HG03565 (cell line): Measurements from ENCODE around the gene ARL16.
A peak's percentile ranks its signal among the peaks of the same experiment; 100 is the strongest.

ENCODE experiments used
- ATAC-seq: cut with Tn5 transposase; IDR thresholded peaks from one replicate; pipeline ENCODE4 v1.9.1; 2021; ENCODE audit warnings: mild to moderate bottlenecking, moderate library complexity; ENCODE audit not compliant: unreplicated experiment

The ARL16 gene

DNA sequence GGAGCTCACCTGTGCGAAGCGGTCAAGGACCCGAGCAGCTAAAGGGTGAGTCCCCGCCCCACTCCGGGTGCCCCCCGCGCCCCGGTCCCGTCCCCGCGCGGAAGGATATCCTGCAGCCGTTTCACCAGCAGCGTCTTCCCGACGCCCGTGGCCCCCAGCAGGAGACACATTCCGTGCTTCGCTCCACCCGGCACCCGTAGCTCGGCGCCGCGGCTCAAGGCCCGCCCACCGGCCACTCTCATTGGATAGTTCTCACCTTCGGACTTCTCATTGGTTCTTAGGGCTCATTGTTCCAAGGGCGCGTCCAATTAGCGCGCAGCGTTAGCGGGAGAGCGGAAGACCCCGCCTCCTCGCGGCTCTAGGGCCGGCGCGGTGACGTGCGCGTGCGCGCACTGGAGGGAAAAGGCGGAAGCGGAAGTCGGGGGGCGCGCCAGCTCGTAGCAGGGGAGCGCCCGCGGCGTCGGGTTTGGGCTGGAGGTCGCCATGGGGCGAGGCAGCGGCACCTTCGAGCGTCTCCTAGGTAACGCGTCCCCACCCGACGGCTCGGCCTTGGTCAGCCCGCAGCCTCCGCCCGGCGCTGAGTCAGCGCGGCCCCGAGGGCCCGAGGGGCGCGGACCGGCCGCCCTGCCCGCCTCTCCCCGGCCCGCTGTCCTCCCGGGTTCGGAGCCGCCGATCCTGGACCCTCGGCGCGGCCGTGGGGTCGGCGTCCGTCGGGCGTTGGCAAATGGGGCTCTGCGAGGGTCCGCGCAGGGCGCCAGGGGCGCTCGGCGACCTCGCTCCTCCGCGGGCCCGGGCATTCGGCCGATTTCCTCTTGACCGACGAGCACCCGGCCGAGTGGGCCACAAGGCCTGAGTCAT, at the start of gene ARL16, which contains the start of gene HGS:
Gene ARL16 (minus strand): TSS at position 214 of the 858 bp plus-strand sequence. CDS start 44 bp downstream, at position 170.
Gene HGS (plus strand): TSS at position 428 of the 858 bp plus-strand sequence. CDS start 56 bp downstream, at position 484.
- ATAC-seq, result peak; percentile 86

DNA sequence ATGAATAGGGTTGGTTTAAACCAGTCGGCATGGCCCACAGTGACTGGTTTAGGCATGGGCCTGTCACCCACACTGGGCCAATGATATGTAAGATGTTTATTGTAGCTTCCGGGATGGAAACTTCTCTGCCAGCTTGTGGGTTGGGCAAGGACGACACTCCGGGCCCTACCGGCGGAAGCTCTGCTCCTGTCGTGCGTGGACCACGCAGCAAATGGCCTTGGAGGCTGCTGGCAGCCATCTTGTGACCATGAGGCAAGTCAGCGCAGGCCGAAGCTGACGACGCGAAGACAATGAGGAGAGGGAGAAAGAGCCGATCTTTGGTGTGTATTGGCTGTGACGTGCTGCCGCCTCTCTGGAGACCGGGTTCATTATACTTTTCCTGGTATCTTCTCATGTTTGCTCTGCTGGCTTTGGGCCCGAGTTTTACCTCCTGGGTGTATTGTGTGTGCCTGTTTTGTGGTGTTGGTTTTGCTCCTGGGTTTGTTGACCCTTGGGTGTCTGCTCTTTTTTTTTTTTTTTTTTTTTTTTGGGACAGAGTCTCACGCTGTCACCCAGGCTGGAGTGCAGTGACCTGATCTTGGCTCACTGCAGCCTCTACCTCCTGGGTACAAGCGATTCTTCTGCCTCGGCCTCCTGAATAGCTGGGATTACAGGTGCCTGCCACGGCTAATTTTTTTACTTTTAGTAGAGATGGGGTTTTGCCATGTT, 43.9 kb upstream of the ARL16 start:
- ATAC-seq, result no peak

- no peak for ATAC-seq
These were observed 42.4 kb upstream of the ARL16 start for GRCh38 chr17:81726004-81726403.

GRCh38 chr17:81725439-81725838, 41.8 kb upstream of the ARL16 start:
- ATAC-seq, result no peak

DNA sequence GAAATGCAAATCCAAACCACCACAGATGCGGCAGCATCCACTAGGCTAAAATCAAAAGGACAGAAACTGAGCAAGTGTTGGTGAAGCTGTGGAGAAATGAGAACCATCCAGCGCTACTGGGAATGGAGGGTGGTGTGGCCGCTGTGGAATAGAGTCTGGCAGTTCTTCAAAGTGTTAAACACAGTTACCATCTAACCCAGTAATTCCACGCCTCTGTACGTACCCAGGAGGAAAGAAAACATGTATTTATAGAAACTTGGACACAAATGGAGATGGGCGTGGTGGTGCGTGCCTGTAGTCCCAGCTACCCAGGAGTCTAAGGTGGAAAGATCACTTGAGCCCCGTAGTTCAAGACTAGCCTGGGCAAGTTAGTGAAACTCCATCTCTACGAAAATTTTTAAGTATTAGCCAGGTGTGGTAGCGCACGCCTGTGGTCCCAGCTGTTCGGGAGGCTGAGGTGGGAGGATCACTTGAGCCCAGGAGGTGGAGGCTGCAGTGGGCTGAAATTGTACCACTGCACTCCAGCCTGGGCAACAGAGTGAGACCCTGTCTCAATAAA, 40.1 kb upstream of the ARL16 start:
- no peak for ATAC-seq

DNA sequence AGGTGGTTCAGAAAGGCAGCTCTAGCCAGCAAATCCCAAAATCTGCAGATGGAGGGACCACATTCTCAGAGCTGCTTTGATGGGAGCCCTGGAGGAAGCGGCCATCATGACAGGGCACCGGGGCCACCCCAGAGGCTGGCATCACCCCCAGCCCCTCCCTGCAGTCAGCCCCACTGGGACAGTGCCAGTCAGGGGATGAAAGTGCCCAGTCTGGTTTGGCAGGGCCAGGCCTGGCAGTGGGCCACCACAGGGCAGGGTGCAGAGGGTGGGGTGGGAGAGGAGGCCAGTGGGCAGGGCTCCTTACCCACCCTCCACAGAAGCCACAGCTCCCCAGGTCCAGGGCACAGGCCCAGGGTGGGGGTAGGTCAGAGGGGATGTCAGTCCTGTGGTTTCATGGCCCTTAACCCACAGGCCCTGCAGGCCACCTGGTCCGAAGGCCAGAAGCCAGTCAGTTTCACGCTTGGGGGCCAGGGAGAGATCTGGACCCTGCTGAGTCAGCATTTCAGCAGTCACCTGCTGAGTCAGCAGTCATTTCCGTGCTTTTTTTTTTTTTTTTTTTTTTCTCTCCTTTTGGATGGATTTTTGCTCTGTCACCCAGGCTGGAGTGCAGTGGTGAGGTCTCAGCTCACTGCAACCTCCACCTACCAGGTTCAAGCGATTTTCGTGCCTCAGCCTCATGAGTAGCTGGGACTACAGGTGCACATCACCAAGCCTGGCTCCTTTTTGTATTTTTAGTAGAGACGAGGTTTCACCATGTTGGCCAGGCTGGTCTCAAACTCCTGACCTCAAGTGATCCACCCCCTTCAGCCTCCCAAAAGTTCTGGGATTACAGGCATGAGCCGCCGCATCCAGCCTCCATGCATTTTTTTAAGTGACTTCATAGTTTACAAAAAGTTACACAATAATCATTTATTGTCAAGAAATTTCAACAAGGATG, 38.9 kb upstream of the ARL16 start:
- no peak for ATAC-seq

GRCh38 chr17:81720267-81721071, 36.9 kb upstream of the ARL16 start:
- no peak for ATAC-seq

- no peak for ATAC-seq
These were observed 36.0 kb upstream of the ARL16 start for GRCh38 chr17:81719410-81720266.

GRCh38 chr17:81717766-81718089, 34.1 kb upstream of the ARL16 start:
- no peak for ATAC-seq

GRCh38 chr17:81717049-81717765, 33.6 kb upstream of the ARL16 start:
- no peak for ATAC-seq

GRCh38 chr17:81716674-81716996, 33.0 kb upstream of the ARL16 start:
- ATAC-seq, result no peak

DNA sequence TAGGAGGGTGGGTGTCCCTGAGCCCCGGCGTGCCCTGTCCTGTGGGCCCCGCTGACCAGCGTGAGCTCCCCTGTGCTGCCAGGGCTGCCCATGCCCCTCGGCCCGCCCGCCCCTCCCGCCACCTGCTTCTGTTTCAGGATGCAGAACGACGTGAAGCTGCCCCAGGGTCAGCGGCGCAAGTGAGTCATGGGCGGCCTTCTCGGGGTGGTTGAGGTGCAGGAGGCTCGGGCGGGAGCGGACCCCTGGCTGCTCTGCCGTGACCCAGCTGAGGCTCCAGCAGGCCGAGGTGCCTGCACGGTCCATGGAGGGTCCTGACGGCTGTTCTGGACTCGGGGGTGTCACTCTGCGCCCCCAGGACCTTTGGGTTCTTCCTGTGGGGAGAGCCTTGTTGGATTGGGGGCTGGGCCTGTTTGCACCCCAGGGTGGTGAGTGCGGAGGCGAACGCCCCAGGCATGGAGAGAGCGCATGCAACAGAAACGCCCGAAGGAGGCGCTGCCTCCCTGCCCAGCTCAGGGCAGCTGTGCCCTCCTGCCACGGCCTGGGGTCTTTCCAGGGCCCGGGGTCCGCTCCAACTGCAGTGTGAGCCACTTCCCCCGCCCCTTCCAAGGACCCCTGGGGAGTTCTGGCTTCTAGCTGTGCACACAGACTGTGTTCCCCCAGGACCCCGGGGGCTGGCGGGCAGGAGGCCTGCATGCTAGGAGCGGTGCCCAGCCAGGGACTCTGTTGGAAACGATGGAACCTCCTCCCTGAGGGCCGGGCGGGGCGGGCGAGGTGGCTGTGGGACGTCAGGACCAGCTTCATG, 32.5 kb upstream of the ARL16 start:
- no peak for ATAC-seq

DNA sequence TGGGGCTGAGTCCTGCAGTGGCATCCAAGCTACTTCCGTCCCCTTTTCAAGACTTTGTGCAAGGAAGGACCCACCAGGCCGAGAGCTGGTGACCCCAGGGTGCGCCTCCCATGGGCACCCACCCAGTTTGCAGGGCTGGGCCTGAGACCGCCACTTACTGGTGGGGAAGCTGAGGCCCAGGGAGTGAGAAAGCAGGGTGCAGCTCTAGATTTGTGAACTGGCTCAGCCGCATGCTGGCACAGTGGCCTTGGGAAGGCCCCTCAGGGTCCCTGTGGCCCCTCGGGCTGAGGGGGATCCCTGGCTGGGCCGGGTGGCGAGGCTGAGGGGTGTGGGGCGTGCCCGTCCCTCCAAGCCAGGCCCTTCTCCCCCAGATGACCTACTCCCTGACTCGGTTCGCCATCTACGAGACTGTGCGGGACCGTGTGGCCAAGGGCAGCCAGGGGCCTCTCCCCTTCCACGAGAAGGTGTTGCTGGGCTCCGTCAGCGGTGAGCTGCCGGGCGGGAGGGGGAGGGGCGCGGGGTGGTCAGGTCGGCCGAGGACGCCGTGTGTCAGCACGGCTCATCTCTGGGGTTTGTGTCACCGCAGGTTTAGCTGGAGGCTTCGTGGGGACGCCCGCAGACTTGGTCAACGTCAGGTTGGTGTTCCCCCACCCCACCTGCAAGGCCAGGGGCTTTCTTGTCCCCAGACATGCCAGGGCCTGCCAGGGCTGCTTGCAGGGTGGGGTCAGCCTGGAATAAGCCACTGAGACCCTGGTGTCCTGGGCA, 31.7 kb upstream of the ARL16 start:
- no peak for ATAC-seq

GRCh38 chr17:81714412-81715106, 31.0 kb upstream of the ARL16 start:
- ATAC-seq, result no peak

- ATAC-seq, result no peak
These were observed 30.2 kb upstream of the ARL16 start for GRCh38 chr17:81713556-81714411.
